NCI-H1436 treated with DMSO at 0.1 percent for 48 hours (cell line): ENCODE results near the gene DSE.
"Not testable (repeated sequence)": the region's sequence is repeated elsewhere in the genome, so short reads cannot be mapped to it uniquely, and the experiment has no call there.

Source experiments
- DNase-seq: peaks from one replicate; lab custom pipeline; 2025; lab: John Stamatoyannopoulos, UW

The DSE gene

GRCh38 chr6:116370760-116371119 lies at the start of gene DSE:
TSS of gene DSE (plus strand) at chr6:116370947. CDS start at chr6:116399251, 28,304 bp downstream.
- DNase-seq = no peak

- not testable (repeated sequence) for DNase-seq
These were observed 48.8 kb upstream of the DSE start for GRCh38 chr6:116321933-116322332.

GRCh38 chr6:116323863-116324262 lies 46.9 kb upstream of the DSE start:
- no peak for DNase-seq

GRCh38 chr6:116325634-116326132 lies 45.1 kb upstream of the DSE start:
- not testable (repeated sequence) for DNase-seq

GRCh38 chr6:116326181-116326671 lies 44.5 kb upstream of the DSE start:
- no peak for DNase-seq

- no peak for DNase-seq
These were observed 43.8 kb upstream of the DSE start for GRCh38 chr6:116326996-116327395.

GRCh38 chr6:116327803-116328527 lies 42.8 kb upstream of the DSE start:
- no peak for DNase-seq

GRCh38 chr6:116328528-116328903 lies 42.2 kb upstream of the DSE start:
- no peak for DNase-seq

GRCh38 chr6:116329156-116329555 lies 41.6 kb upstream of the DSE start:
- no peak for DNase-seq

GRCh38 chr6:116330511-116330910 lies 40.2 kb upstream of the DSE start:
- no peak for DNase-seq

GRCh38 chr6:116332096-116332495 lies 38.7 kb upstream of the DSE start:
- DNase-seq = no peak

- DNase-seq = not testable (repeated sequence)
These were observed 35.9 kb upstream of the DSE start for GRCh38 chr6:116334638-116335409.

GRCh38 chr6:116335612-116336215 lies 35.0 kb upstream of the DSE start:
- no peak for DNase-seq

GRCh38 chr6:116338943-116339342 lies 31.8 kb upstream of the DSE start:
- no peak for DNase-seq

- DNase-seq = not testable (repeated sequence)
These were observed 30.1 kb upstream of the DSE start for GRCh38 chr6:116340625-116341024.

GRCh38 chr6:116349216-116349615 lies 21.5 kb upstream of the DSE start:
- DNase-seq = no peak

GRCh38 chr6:116351101-116351500 lies 19.6 kb upstream of the DSE start:
- no peak for DNase-seq

GRCh38 chr6:116352515-116353471 lies 18.0 kb upstream of the DSE start:
- no peak for DNase-seq

GRCh38 chr6:116354236-116354635 lies 16.5 kb upstream of the DSE start:
- DNase-seq = no peak

GRCh38 chr6:116355796-116356195 lies 15.0 kb upstream of the DSE start:
- no peak for DNase-seq

- no peak for DNase-seq
These were observed 11.6 kb upstream of the DSE start for GRCh38 chr6:116359131-116359530.

GRCh38 chr6:116359835-116360234 lies 10.9 kb upstream of the DSE start:
- DNase-seq = no peak
